HepG2 (cell line): ENCODE data around the gene SAMD4A. TPM values are rescaled to one million over a fixed set of nuclear protein-coding genes. Genes with fewer than 3 reads are reported as not detected.

ENCODE experiments used
- ATAC-seq: fragments of 200-7000 bp; cut with Tn5 transposase; 3 replicates; pipeline ENCODE4 v1.9.1; 2020; ENCODE audit warnings: mild to moderate bottlenecking, moderate library complexity
- BruUV-seq: library from RNA; stranded (reverse); fragments of 400-500 nt; replicated peaks from 2 replicates; lab custom pipeline; 2021; lab: Mats Ljungman, UMichigan
- CTCF ChIA-PET: fragments of 300-600 bp; formaldehyde crosslinking; extraction: SDS; loops from one replicate; lab custom pipeline; 2021; ENCODE audit warnings: low total read pairs, inconsistent platforms, low intra/inter-chr PET ratio; lab: Yijun Ruan, JAX
- POLR2A ChIA-PET: fragments of 350-600 bp; sonication (Branson Sonifier 250); formaldehyde crosslinking; loops from one replicate; lab custom pipeline; 2020; ENCODE audit warnings: antibody characterized with exemption, inconsistent platforms; lab: Yijun Ruan, JAX
- DNase-seq: peaks from one replicate; pipeline ENCODE4 v3.0.0-alpha.2; 2015; ENCODE audit warnings: low spot score
- FAIRE-seq: peaks from 3 replicates; lab custom pipeline; 2011; peaks lifted over from hg19 to GRCh38; lab: Jason Lieb, UNC
- H2AFZ ChIP-seq: one replicate; pipeline ENCODE4 v1.6.1; 2011; ENCODE audit warnings: low read length, inconsistent platforms
- H3K27ac ChIP-seq: fragments of 300-600 bp; 3 replicates; pipeline ENCODE4 v1.8.0; 2011; ENCODE audit warnings: mixed run types, mild to moderate bottlenecking, mixed read lengths, low read length, inconsistent platforms; ENCODE audit not compliant: insufficient read depth; ENCODE audit errors: extremely low read length
- H3K27me3 ChIP-seq, 2 experiments: fragments of 200-600 bp in 1 of 2; 2 replicates in 1 of 2; 3 replicates in 1 of 2; pipeline versions ENCODE4 v1.6.0 to v1.8.0; 2011; ENCODE audit warnings: low read length in 2 of 2, mild to moderate bottlenecking in 2 of 2, moderate library complexity in 2 of 2, inconsistent platforms in 1 of 2; ENCODE audit not compliant: insufficient read depth in 2 of 2, control insufficient read depth in 1 of 2
- H3K36me3 ChIP-seq, 2 experiments: fragments of 200-600 bp in 1 of 2; replicated peaks in 1 of 2; 2 replicates in 1 of 2; 3 replicates in 1 of 2; pipeline versions ENCODE4 v1.5.1 to v1.8.0; 2011; ENCODE audit warnings: low read length in 2 of 2, inconsistent platforms in 1 of 2; ENCODE audit not compliant: insufficient read depth in 2 of 2, control insufficient read depth in 1 of 2
- H3K4me1 ChIP-seq: 2 replicates; pipeline ENCODE4 v1.5.1; 2012; ENCODE audit warnings: low read length, inconsistent platforms; ENCODE audit not compliant: insufficient read depth
- H3K4me2 ChIP-seq: 2 replicates; pipeline ENCODE4 v1.6.0; 2011; ENCODE audit warnings: low read depth, low read length, inconsistent platforms
- H3K4me3 ChIP-seq, 3 experiments: fragments of 200-600 bp in 1 of 3; sonication (generic), shearing (Covaris generic) in 1 of 3; replicated peaks in 1 of 3; 2 replicates each; pipeline ENCODE4 v1.5.1; 2011 to 2016; ENCODE audit warnings: low read length in 3 of 3, inconsistent platforms in 2 of 3, low read depth in 2 of 3, mild to moderate bottlenecking in 2 of 3, control low read depth in 1 of 3, mixed read lengths in 1 of 3; ENCODE audit not compliant: insufficient read depth in 1 of 3
- H3K79me2 ChIP-seq: one replicate; pipeline ENCODE4 v1.6.1; 2011; ENCODE audit warnings: low read length, inconsistent platforms; ENCODE audit not compliant: insufficient read depth
- H3K9ac ChIP-seq: 2 replicates; pipeline ENCODE4 v1.6.0; 2011; ENCODE audit warnings: mild to moderate bottlenecking, low read depth, low read length, inconsistent platforms; ENCODE audit not compliant: insufficient read depth
- H3K9me3 ChIP-seq: 2 replicates; pipeline ENCODE4 v1.5.1; 2012; ENCODE audit warnings: mild to moderate bottlenecking, low read length
- H4K20me1 ChIP-seq: 2 replicates; pipeline ENCODE4 v1.6.0; 2011; ENCODE audit warnings: inconsistent platforms, mild to moderate bottlenecking, low read length, moderate library complexity; ENCODE audit not compliant: insufficient read depth
- ATF2 ChIP-seq: sonication (generic); formaldehyde crosslinking; IDR thresholded peaks from 2 replicates; pipeline ENCODE4 v1.4.0; 2020; ENCODE audit warnings: missing genetic modification reagents
- CREM ChIP-seq, 2 experiments: sonication (generic) in 1 of 2; formaldehyde crosslinking in 1 of 2; IDR thresholded peaks; 2 replicates each; pipeline versions ENCODE4 v1.4.0 to v1.6.1; 2016 to 2020; ENCODE audit warnings: antibody characterized with exemption in 1 of 2, mild to moderate bottlenecking in 1 of 2, missing genetic modification reagents in 1 of 2
- ETV6 ChIP-seq: sonication (generic); formaldehyde crosslinking; conservative IDR thresholded peaks from 2 replicates; pipeline ENCODE4 v1.4.0; 2020; ENCODE audit warnings: missing genetic modification reagents
- HDAC1 ChIP-seq: sonication (generic); formaldehyde crosslinking; IDR thresholded peaks from 2 replicates; pipeline ENCODE4 v1.5.1; 2020; ENCODE audit warnings: mild to moderate bottlenecking, missing genetic modification reagents
- MAFK ChIP-seq, 2 experiments: IDR thresholded peaks in 1 of 2; conservative IDR thresholded peaks in 1 of 2; 2 replicates each; pipeline ENCODE4 v1.6.1; 2011; ENCODE audit warnings: improper control_type of control experiment in 2 of 2, low read length in 2 of 2
- MTF1 ChIP-seq: sonication (generic); formaldehyde crosslinking; IDR thresholded peaks from 2 replicates; pipeline ENCODE4 v1.5.0; 2020; ENCODE audit warnings: missing genetic modification reagents
- NR2F6 ChIP-seq, 2 experiments: IDR thresholded peaks; 2 replicates each; pipeline ENCODE4 v1.6.1; 2016; ENCODE audit warnings: antibody characterized with exemption in 1 of 2, mild to moderate bottlenecking in 1 of 2
- PHF8 ChIP-seq: sonication (generic); formaldehyde crosslinking; IDR thresholded peaks from 2 replicates; pipeline ENCODE4 v1.5.0; 2020; ENCODE audit warnings: missing genetic modification reagents
- SMARCE1 ChIP-seq: fragments of 450-650 bp; IDR thresholded peaks from 2 replicates; pipeline ENCODE4 v1.6.1; 2017; ENCODE audit warnings: borderline replicate concordance
- SSRP1 ChIP-seq: IDR thresholded peaks from 2 replicates; pipeline ENCODE4 v1.6.1; 2016; ENCODE audit warnings: control low read depth
- ZBTB33 ChIP-seq: sonication (generic); formaldehyde crosslinking; IDR thresholded peaks from 2 replicates; pipeline ENCODE4 v1.4.0; 2020; ENCODE audit warnings: missing genetic modification reagents
- ZMYM3 ChIP-seq: sonication (generic); formaldehyde crosslinking; IDR thresholded peaks from 2 replicates; pipeline ENCODE4 v1.5.1; 2020; ENCODE audit warnings: mild to moderate bottlenecking, missing genetic modification reagents
- ZNF530 ChIP-seq: sonication (generic); formaldehyde crosslinking; IDR thresholded peaks from 2 replicates; pipeline ENCODE4 v1.5.0; 2020; ENCODE audit warnings: low read depth, mild to moderate bottlenecking, missing genetic modification reagents
- ZNF576 ChIP-seq: sonication (generic); formaldehyde crosslinking; IDR thresholded peaks from 2 replicates; pipeline ENCODE4 v1.4.0; 2020; ENCODE audit warnings: mild to moderate bottlenecking, missing genetic modification reagents
- ZNF629 ChIP-seq: sonication (generic); formaldehyde crosslinking; conservative IDR thresholded peaks from 2 replicates; pipeline ENCODE4 v1.5.0; 2020; ENCODE audit warnings: missing genetic modification reagents
- ZNF672 ChIP-seq: sonication (generic); formaldehyde crosslinking; IDR thresholded peaks from 2 replicates; pipeline ENCODE4 v1.8.1; 2022; ENCODE audit warnings: missing genetic modification reagents
- ZUFSP ChIP-seq: sonication (generic); formaldehyde crosslinking; IDR thresholded peaks from 2 replicates; pipeline ENCODE4 v1.9.0; 2021; ENCODE audit warnings: missing genetic modification reagents, mild to moderate bottlenecking, borderline replicate concordance
- WGBS: methylation state at CpG from one replicate; pipeline ENCODE4 v1.1.6; 2017; ENCODE audit warnings: low lambda C conversion rate; 5-methylcytosine and 5-hydroxymethylcytosine counted together
- in situ Hi-C: cut with HindIII; loops from 2 replicates; pipeline ENCODE4 v1.10.0; 2017; ENCODE audit warnings: low pct_unique_long_range_greater_than_20kb; ENCODE audit not compliant: extremely low pct_ligation_motif_present
- intact Hi-C: fragments of 100-400 bp; cut with micrococcal nuclease; formaldehyde crosslinking; loops from one replicate; pipeline ENCODE4 v1.10.0; 2022; ENCODE audit not compliant: unreplicated experiment
- polyA plus RNA-seq, 8 experiments: library from polyadenylated mRNA; depleted of rRNA in 3 of 8; stranded (reverse) in 7 of 8; unstranded in 1 of 8; fragments of >200 nt; fragmentation: Illumina TruSeq in 4 of 8; extraction: Trizol in 4 of 8; gene quantifications; 2 replicates each; pipeline versions ENCODE4 v1.2.1 to v1.2.3, GENCODE V29; 2011 to 2016; ENCODE audit warnings: low read depth in 4 of 8, missing spikeins in 1 of 8, mixed read lengths in 1 of 8; ENCODE audit not compliant: insufficient read depth in 1 of 8
- total RNA-seq, 5 experiments: library from RNA; depleted of rRNA; stranded (reverse); fragments of >200 nt; fragmentation: Illumina TruSeq; extraction: Trizol; gene quantifications; 2 replicates each; pipeline ENCODE4 v1.2.3, GENCODE V29; 2016; ENCODE audit warnings: low read depth in 1 of 5

The SAMD4A gene
- total and polyA plus RNA-seq, 2 of the 13 experiments (the other 11 are each of a cell fraction or from before 2014, with no cell fraction given), result 11.8 to 13.0 TPM

GRCh38 chr14:54781080-54781479 is 214.2 kb downstream of the SAMD4A start:
- peaks cover 58 to 96% of the 10 kb centered on the region in 2 experiments for H3K36me3 ChIP-seq
- no peak overlapping the region for H3K4me2 ChIP-seq
- H3K27me3 ChIP-seq, result no peaks in the 10 kb centered on the region
- H3K4me1 ChIP-seq, result peaks cover 7% of the 10 kb centered on the region; the same call in 1 of the 2 replicates
- ChIA-PET POLR2A (no interaction called here), CTCF (no interaction called here)
- H3K9ac ChIP-seq, result no peak overlapping the region
- BruUV-seq, result no TSS peak
- intact Hi-C loops (no loop called here), in situ Hi-C loops (no loop called here)
- ATAC-seq (no peak), FAIRE-seq (no peak), DNase-seq (no peak)
- no peak overlapping the region for H3K4me3 ChIP-seq
- no peak overlapping the region for H2AFZ ChIP-seq
- no peaks in the 10 kb centered on the region for H3K79me2 ChIP-seq
- H4K20me1 ChIP-seq, result no peaks in the 10 kb centered on the region
- H3K9me3 ChIP-seq, result no peaks in the 10 kb centered on the region
- 79% methylated on average over 6 of the region's 6 CpGs for WGBS
- H3K27ac ChIP-seq, result no peak overlapping the region
- TF ChIP-seq ZNF629 (CRISPR knock-in tag), result no peak
- no peak for TF ChIP-seq ZNF576 (CRISPR knock-in tag)
- TF ChIP-seq NR2F6 (IDR thresholded peaks at IDR 0.05), result no peak
- no peak for TF ChIP-seq NR2F6 (CRISPR knock-in tag; IDR thresholded peaks at IDR 0.05)
- no peak for TF ChIP-seq ZUFSP
- no peak for TF ChIP-seq ATF2
- TF ChIP-seq ETV6 (CRISPR knock-in tag), result no peak
- TF ChIP-seq SSRP1, result no peak
- TF ChIP-seq ZNF672, result no peak
- TF ChIP-seq MAFK (conservative IDR thresholded peaks at IDR 0.05 in 1 of 2, IDR thresholded peaks at IDR 0.05 in 1 of 2; ENCODE audit: low read length in 2 of 2), result no peak
- TF ChIP-seq ZNF530 (CRISPR knock-in tag), result no peak
- TF ChIP-seq MTF1 (CRISPR knock-in tag), result no peak
- no peak for TF ChIP-seq ZBTB33 (CRISPR knock-in tag)
- no peak for TF ChIP-seq ZMYM3 (CRISPR knock-in tag)
- TF ChIP-seq PHF8 (CRISPR knock-in tag), result no peak
- TF ChIP-seq CREM (IDR thresholded peaks at IDR 0.05), result no peak
- TF ChIP-seq CREM (CRISPR knock-in tag; IDR thresholded peaks at IDR 0.05), result no peak
- no peak for TF ChIP-seq HDAC1 (CRISPR knock-in tag)
- TF ChIP-seq SMARCE1, result no peak
